Measurements from ENCODE around the gene DPEP2.

GRCh38 chr16:67977469-67978227 is 21.6 kb downstream of the DPEP2 start:
- TF ChIP-seq, protein P1, sequence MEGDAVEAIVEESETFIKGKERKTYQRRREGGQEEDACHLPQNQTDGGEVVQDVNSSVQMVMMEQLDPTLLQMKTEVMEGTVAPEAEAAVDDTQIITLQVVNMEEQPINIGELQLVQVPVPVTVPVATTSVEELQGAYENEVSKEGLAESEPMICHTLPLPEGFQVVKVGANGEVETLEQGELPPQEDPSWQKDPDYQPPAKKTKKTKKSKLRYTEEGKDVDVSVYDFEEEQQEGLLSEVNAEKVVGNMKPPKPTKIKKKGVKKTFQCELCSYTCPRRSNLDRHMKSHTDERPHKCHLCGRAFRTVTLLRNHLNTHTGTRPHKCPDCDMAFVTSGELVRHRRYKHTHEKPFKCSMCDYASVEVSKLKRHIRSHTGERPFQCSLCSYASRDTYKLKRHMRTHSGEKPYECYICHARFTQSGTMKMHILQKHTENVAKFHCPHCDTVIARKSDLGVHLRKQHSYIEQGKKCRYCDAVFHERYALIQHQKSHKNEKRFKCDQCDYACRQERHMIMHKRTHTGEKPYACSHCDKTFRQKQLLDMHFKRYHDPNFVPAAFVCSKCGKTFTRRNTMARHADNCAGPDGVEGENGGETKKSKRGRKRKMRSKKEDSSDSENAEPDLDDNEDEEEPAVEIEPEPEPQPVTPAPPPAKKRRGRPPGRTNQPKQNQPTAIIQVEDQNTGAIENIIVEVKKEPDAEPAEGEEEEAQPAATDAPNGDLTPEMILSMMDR (conservative IDR thresholded peaks at IDR 0.05; ENCODE audit: low read depth, low read length) = no peak
- TF ChIP-seq BHLHE40 (IDR thresholded peaks at IDR 0.05; ENCODE audit: low read depth, low read length) (no peak), RAD21 (IDR thresholded peaks at IDR 0.05; ENCODE audit: low read length) (no peak), CEBPB (IDR thresholded peaks at IDR 0.05; ENCODE audit: low read depth, low read length) (no peak), POLR2A (IDR thresholded peaks at IDR 0.05; ENCODE audit: low read depth, low read length) (no peak), FOS (IDR thresholded peaks at IDR 0.05; ENCODE audit: low read depth, low read length) (no peak), MXI1 (IDR thresholded peaks at IDR 0.05; ENCODE audit: borderline replicate concordance, low read depth, low read length) (no peak), CHD1 (IDR thresholded peaks at IDR 0.05; ENCODE audit: low read depth, low read length) (no peak), SMC3 (IDR thresholded peaks at IDR 0.05; ENCODE audit: low read depth, low read length) (no peak), MAZ (IDR thresholded peaks at IDR 0.05; ENCODE audit: borderline replicate concordance, low read depth, low read length) (no peak), ELK1 (IDR thresholded peaks at IDR 0.05; ENCODE audit: borderline replicate concordance, low read depth, low read length) (no peak)

Measured in IMR-90 (cell line).